Activated CD8-positive, alpha-beta T cell treated with anti-CD3 and anti-CD28 coated beads for 36 hours (primary cell): ENCODE results near the gene STK36. TPM values are rescaled to one million over a fixed set of nuclear protein-coding genes. Genes with fewer than 3 reads are reported as not detected.

Experiments used
- ATAC-seq: fragments of 200-7000 bp; cut with Tn5 transposase; one replicate; pipeline ENCODE4 v1.10.0; 2021; ENCODE audit warnings: mild to moderate bottlenecking, moderate library complexity
- CTCF ChIA-PET: fragments of 350-600 bp; sonication (Branson Sonifier 250); formaldehyde crosslinking; loops from one replicate; lab custom pipeline; 2021; ENCODE audit warnings: antibody characterized with exemption; lab: Charles Lee
- POLR2A ChIA-PET: fragments of 350-600 bp; sonication (Branson Sonifier 250); formaldehyde crosslinking; loops from one replicate; lab custom pipeline; 2021; ENCODE audit warnings: antibody characterized with exemption; lab: Charles Lee
- DNase-seq: peaks from one replicate; pipeline ENCODE4 v3.0.0-alpha.2; 2020
- H3K27ac Mint-ChIP-seq: one replicate; pipeline ENCODE4 v1.8.0; 2021; ENCODE audit warnings: mild to moderate bottlenecking, mixed read lengths
- H3K27me3 Mint-ChIP-seq: one replicate; pipeline ENCODE4 v1.8.0; 2021; ENCODE audit warnings: mixed read lengths
- H3K36me3 Mint-ChIP-seq: one replicate; pipeline ENCODE4 v1.8.0; 2021; ENCODE audit warnings: low read depth, mixed read lengths
- H3K4me1 Mint-ChIP-seq: one replicate; pipeline ENCODE4 v1.8.0; 2021; ENCODE audit warnings: low read depth, mixed read lengths
- H3K4me3 Mint-ChIP-seq: one replicate; pipeline ENCODE4 v1.8.0; 2021; ENCODE audit warnings: mild to moderate bottlenecking, moderate library complexity, mixed read lengths
- H3K9me3 Mint-ChIP-seq: one replicate; pipeline ENCODE4 v1.8.0; 2021; ENCODE audit warnings: mixed read lengths
- CTCF ChIP-seq: fragments of 200-600 bp; IDR thresholded peaks from one replicate; pipeline ENCODE4 v1.8.0; 2022; ENCODE audit warnings: antibody characterized with exemption, mild to moderate bottlenecking
- intact Hi-C: fragments of 100-400 bp; cut with micrococcal nuclease; formaldehyde crosslinking; loops from one replicate; pipeline ENCODE4 v1.10.0; 2022
- total RNA-seq, 2 experiments: library from RNA; stranded (reverse); gene quantifications; one replicate each; pipeline ENCODE4 v1.2.3, GENCODE V29; 2021

Gene STK36
- total RNA-seq, 2 experiments from 2014 or later: 11.6 to 14.9 TPM

GRCh38 chr2:218729640-218730039, 57.8 kb downstream of the STK36 start:
- no peak for TF ChIP-seq CTCF
- peaks cover 38% of the 10 kb centered on the region for H3K36me3 Mint-ChIP-seq
- CTCF ChIA-PET: interaction anchor here (1.3 to 7.2 kb wide), 2 partner anchors 119 to 123 kb away, joined by 3 to 74 read pairs; no protein-coding TSS in a partner anchor
- no peak overlapping the region for H3K27ac Mint-ChIP-seq
- no peaks in the 10 kb centered on the region for H3K27me3 Mint-ChIP-seq
- no peak overlapping the region for H3K4me3 Mint-ChIP-seq
- peaks cover 10% of the 10 kb centered on the region for H3K9me3 Mint-ChIP-seq
- DNase-seq (no peak), ATAC-seq (no peak)
- H3K4me1 Mint-ChIP-seq: peaks cover 22% of the 10 kb centered on the region
- POLR2A ChIA-PET: no interaction called here
- intact Hi-C loops: loop anchor here (5.0 kb wide), 1 partner anchor 118 kb away; no protein-coding TSS in a partner anchor

DNA sequence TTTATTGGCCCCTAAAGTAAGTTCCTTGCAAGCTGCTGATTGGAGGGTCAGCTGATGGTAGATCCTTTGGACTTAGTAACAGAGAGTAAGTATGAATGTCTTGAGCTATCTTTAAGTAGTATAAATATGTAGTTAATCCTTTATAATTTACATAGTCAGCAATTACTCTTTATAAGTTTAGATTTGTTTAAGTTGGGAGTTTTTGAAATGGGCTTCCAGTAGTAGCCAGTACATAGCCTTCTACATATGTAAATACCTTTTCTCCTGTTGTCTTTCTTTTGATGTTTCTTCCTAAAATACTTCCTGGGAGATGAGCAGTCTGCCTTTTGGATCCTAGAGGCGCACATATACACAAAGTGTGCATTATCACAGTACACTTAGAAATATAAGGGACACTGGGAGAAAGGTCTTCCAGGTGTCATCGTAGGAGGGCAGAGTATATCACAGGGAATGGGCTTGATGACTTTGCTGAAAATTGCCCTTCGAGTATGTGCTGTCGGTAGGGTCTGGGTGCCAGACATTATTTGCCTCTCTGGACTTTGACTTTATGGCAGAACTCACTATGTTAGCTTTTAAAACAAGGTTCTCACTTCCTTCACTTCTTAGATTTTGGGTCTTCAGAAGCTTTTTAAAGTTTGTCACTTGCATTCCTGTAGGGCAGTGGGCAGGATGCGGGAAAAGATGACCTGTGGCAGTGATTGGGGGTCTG, 60.3 kb downstream of the STK36 start:
- DNase-seq (no peak), ATAC-seq (no peak)
- ChIA-PET POLR2A (interaction anchor here (1.9 kb wide), 1 partner anchor 22 kb away, joined by 7 read pairs; the partner anchor contains the start of gene TTLL4), CTCF (interaction anchor here (0.6 to 7.2 kb wide), 5 partner anchors 13 to 116 kb away, joined by 3 to 74 read pairs (median 4); partner anchors contain the start of genes BCS1L, TTLL4 and ZNF142)
- Mint-ChIP-seq H3K9me3 (peaks cover 3% of the 10 kb centered on the region), H3K36me3 (peaks cover 24% of the 10 kb centered on the region), H3K27ac (no peak overlapping the region), H3K4me1 (peaks cover 24% of the 10 kb centered on the region), H3K27me3 (no peaks in the 10 kb centered on the region), H3K4me3 (no peak overlapping the region)
- intact Hi-C loops: loop anchor here (5.0 kb wide), 1 partner anchor 115 kb away; no protein-coding TSS in a partner anchor
- no peak for TF ChIP-seq CTCF

DNA sequence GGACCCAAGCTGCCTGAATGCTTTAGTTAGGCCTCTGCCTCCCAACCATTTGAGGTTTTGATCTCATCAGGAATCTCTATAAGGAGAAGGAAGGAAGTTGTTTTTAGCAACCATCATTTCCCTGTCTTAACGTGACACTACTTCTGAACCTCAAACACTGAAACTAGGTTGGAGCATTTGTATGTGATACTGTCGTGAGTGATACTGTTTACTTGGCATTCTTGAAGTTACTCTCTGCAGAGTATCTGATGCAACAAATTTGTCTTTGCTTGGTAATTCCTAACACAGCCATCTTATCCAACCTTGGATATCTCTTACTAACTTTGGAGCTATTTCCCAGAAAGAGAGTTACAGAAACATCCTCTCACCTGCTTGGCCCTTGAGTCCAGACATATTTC, 60.9 kb downstream of the STK36 start:
- Mint-ChIP-seq H3K9me3 (peaks cover 1% of the 10 kb centered on the region), H3K4me1 (peaks cover 23% of the 10 kb centered on the region), H3K4me3 (no peak overlapping the region), H3K27ac (no peak overlapping the region), H3K36me3 (peaks cover 22% of the 10 kb centered on the region), H3K27me3 (no peaks in the 10 kb centered on the region)
- TF ChIP-seq CTCF: no peak
- ChIA-PET POLR2A (no interaction called here), CTCF (interaction anchor here (0.9 to 7.2 kb wide), 3 partner anchors 22 to 115 kb away, joined by 3 to 74 read pairs (median 6); partner anchors contain the start of gene TTLL4)
- intact Hi-C loops: loop anchor here (5.0 kb wide), 1 partner anchor 115 kb away; no protein-coding TSS in a partner anchor
- ATAC-seq: no peak
- no peak for DNase-seq

- ChIA-PET POLR2A (interaction anchor here (0.6 kb wide), 1 partner anchor 7 kb away, joined by 3 read pairs; no protein-coding TSS in a partner anchor), CTCF (interaction anchor here (0.9 to 2.4 kb wide), 2 partner anchors 23 to 114 kb away, joined by 3 to 6 read pairs; partner anchors contain the start of gene TTLL4)
- TF ChIP-seq CTCF: no peak
- Mint-ChIP-seq H3K27ac (peak overlapping the region; percentile 23), H3K27me3 (no peaks in the 10 kb centered on the region), H3K36me3 (peaks cover 25% of the 10 kb centered on the region), H3K9me3 (no peaks in the 10 kb centered on the region), H3K4me3 (no peak overlapping the region), H3K4me1 (peaks cover 21% of the 10 kb centered on the region)
- peak; percentile 99 for ATAC-seq
- peak; percentile 52 for DNase-seq
- intact Hi-C loops: loop anchor here (5.0 kb wide), 1 partner anchor 114 kb away; no protein-coding TSS in a partner anchor
Measured at GRCh38 chr2:218733171-218734021, 61.5 kb downstream of the STK36 start.
